Activated effector memory CD4-positive, alpha-beta T cell treated with anti-CD3 and anti-CD28 coated beads, Interleukin-2, amount 50 U/mL, for 16 hours (primary cell): ENCODE results near the gene SAP130.

ENCODE experiments used
- DNase-seq: peaks from one replicate; pipeline ENCODE4 v3.0.0-alpha.2; 2020

Gene SAP130

GRCh38 chr2:128027801-128028667, at the start of gene SAP130:
Gene SAP130 (minus strand): TSS chr2:128028059. CDS start chr2:128026292, 1,767 bp downstream.
- peak; percentile 100 for DNase-seq

- DNase-seq, result no peak
These were observed 48.7 kb upstream of the SAP130 start for GRCh38 chr2:128076461-128077106.

GRCh38 chr2:128073278-128073677, 45.4 kb upstream of the SAP130 start:
- no peak for DNase-seq

GRCh38 chr2:128069769-128070168, 41.9 kb upstream of the SAP130 start:
- no peak for DNase-seq

GRCh38 chr2:128064353-128064752, 36.5 kb upstream of the SAP130 start:
- DNase-seq, result no peak

GRCh38 chr2:128062571-128062970, 34.7 kb upstream of the SAP130 start:
- no peak for DNase-seq

GRCh38 chr2:128058114-128058513, 30.3 kb upstream of the SAP130 start:
- no peak for DNase-seq

- DNase-seq, result no peak
These were observed 29.5 kb upstream of the SAP130 start for GRCh38 chr2:128057334-128057733.

- no peak for DNase-seq
These were observed 26.4 kb upstream of the SAP130 start for GRCh38 chr2:128054104-128054885.

GRCh38 chr2:128053331-128053730, 25.5 kb upstream of the SAP130 start:
- DNase-seq, result no peak

GRCh38 chr2:128043041-128043440, 15.2 kb upstream of the SAP130 start:
- DNase-seq, result no peak

- DNase-seq, result no peak
These were observed 13.7 kb upstream of the SAP130 start for GRCh38 chr2:128041561-128041960.

- DNase-seq, result no peak
These were observed 12.4 kb upstream of the SAP130 start for GRCh38 chr2:128040166-128040771.

GRCh38 chr2:128039535-128039934, 11.7 kb upstream of the SAP130 start:
- DNase-seq, result no peak

GRCh38 chr2:128038411-128038810, 10.6 kb upstream of the SAP130 start:
- no peak for DNase-seq

GRCh38 chr2:128037649-128038048, 9.8 kb upstream of the SAP130 start:
- no peak for DNase-seq

- DNase-seq, result no peak
These were observed 9.1 kb upstream of the SAP130 start for GRCh38 chr2:128036748-128037607.

GRCh38 chr2:128032092-128032491, 4.2 kb upstream of the SAP130 start:
- no peak for DNase-seq

GRCh38 chr2:128028668-128029054, 802 bp upstream of the SAP130 start:
- no peak for DNase-seq

GRCh38 chr2:128027278-128027800, 520 bp downstream of the SAP130 start:
- DNase-seq, result peak; percentile 100

- no peak for DNase-seq
These were observed 1.2 kb downstream of the SAP130 start for GRCh38 chr2:128026448-128027277.
